A673 (cell line): ENCODE measurements around the gene ABCA2. TPM values are rescaled to one million over a fixed set of nuclear protein-coding genes. Genes with fewer than 3 reads are reported as not detected.

Experiments used
- BruUV-seq: library from RNA; stranded (reverse); fragments of 400-500 nt; replicated peaks from 2 replicates; lab custom pipeline; 2021; lab: Mats Ljungman, UMichigan
- CTCF ChIA-PET: fragments of 300-600 bp; sonication (Branson Sonifier 250); formaldehyde crosslinking; loops from one replicate; lab custom pipeline; 2022; ENCODE audit warnings: antibody characterized with exemption; lab: Charles Lee
- POLR2A ChIA-PET: fragments of 300-600 bp; sonication (Branson Sonifier 250); formaldehyde crosslinking; loops from one replicate; lab custom pipeline; 2022; ENCODE audit warnings: antibody characterized with exemption; ENCODE audit not compliant: low non-redundant PET; lab: Charles Lee
- DNase-seq: peaks from one replicate; pipeline ENCODE4 v3.0.0-alpha.2; 2015; ENCODE audit warnings: low spot score
- H3K27ac ChIP-seq: fragments of 200-600 bp; sonication (generic); 2 replicates; pipeline ENCODE4 v1.5.1; 2016; ENCODE audit warnings: mixed run types, low read depth, mild to moderate bottlenecking, mixed read lengths, antibody characterized with exemption, low read length; ENCODE audit not compliant: poor library complexity, severe bottlenecking
- H3K27me3 ChIP-seq: fragments of 200-600 bp; sonication (generic); replicated peaks from 2 replicates; pipeline ENCODE4 v1.6.1; 2017; ENCODE audit warnings: mixed run types, low read depth, mild to moderate bottlenecking, mixed read lengths, antibody characterized with exemption, low read length; ENCODE audit not compliant: insufficient read depth, poor library complexity
- H3K36me3 ChIP-seq: fragments of 200-600 bp; sonication (generic); 2 replicates; pipeline ENCODE4 v1.6.1; 2016; ENCODE audit warnings: mixed run types, mild to moderate bottlenecking, mixed read lengths, antibody characterized with exemption, low read length; ENCODE audit not compliant: insufficient read depth, poor library complexity, severe bottlenecking
- H3K4me1 ChIP-seq: fragments of 200-600 bp; sonication (generic); 2 replicates; pipeline ENCODE4 v1.6.1; 2017; ENCODE audit warnings: mixed run types, mild to moderate bottlenecking, mixed read lengths, antibody characterized with exemption, low read length; ENCODE audit not compliant: insufficient read depth, poor library complexity, severe bottlenecking
- H3K4me3 ChIP-seq: fragments of 200-600 bp; sonication (generic); 2 replicates; pipeline ENCODE4 v1.5.1; 2016; ENCODE audit warnings: low read depth, mixed run types, mild to moderate bottlenecking, mixed read lengths, low read length; ENCODE audit not compliant: poor library complexity, severe bottlenecking
- H3K9me3 ChIP-seq: fragments of 200-600 bp; sonication (generic); 2 replicates; pipeline ENCODE4 v1.6.1; 2016; ENCODE audit warnings: mixed run types, low read depth, mild to moderate bottlenecking, mixed read lengths, antibody characterized with exemption, low read length; ENCODE audit not compliant: poor library complexity, severe bottlenecking
- CTCF ChIP-seq: fragments of 300-800, 200-600 bp; sonication (generic); conservative IDR thresholded peaks from 2 replicates; pipeline ENCODE4 v1.5.1; 2017; ENCODE audit warnings: low read depth, mild to moderate bottlenecking, antibody characterized with exemption, low read length, moderate library complexity, mixed read lengths
- EZH2 ChIP-seq: fragments of 200-600 bp; sonication (generic); IDR thresholded peaks from 2 replicates; pipeline ENCODE4 v1.6.1; 2017; ENCODE audit warnings: borderline replicate concordance, low read depth, mild to moderate bottlenecking, mixed read lengths, antibody characterized with exemption, low read length; ENCODE audit not compliant: poor library complexity, severe bottlenecking
- intact Hi-C: fragments of 100-400 bp; cut with micrococcal nuclease; formaldehyde crosslinking; loops from one replicate; pipeline ENCODE4 v1.10.0; 2022; ENCODE audit not compliant: unreplicated experiment
- total RNA-seq: library from RNA; stranded (reverse); gene quantifications from 2 replicates; pipeline ENCODE4 v1.2.3, GENCODE V29; 2021

ABCA2 gene
- total RNA-seq, 1 experiment from 2014 or later: 27.8 TPM

- peaks cover 4% of the 10 kb centered on the region for H3K4me1 ChIP-seq
- no TSS peak for BruUV-seq
- CTCF ChIA-PET: no interaction called here
- POLR2A ChIA-PET: no interaction called here
- DNase-seq: no peak
- H3K36me3 ChIP-seq: no peaks in the 10 kb centered on the region
- H3K4me3 ChIP-seq: no peak overlapping the region
- intact Hi-C loops: no loop called here
- no peak overlapping the region for H3K27ac ChIP-seq
- TF ChIP-seq CTCF (no peak), EZH2 (no peak)
- H3K9me3 ChIP-seq: no peaks in the 10 kb centered on the region
- peaks cover 11% of the 10 kb centered on the region for H3K27me3 ChIP-seq
Measured at GRCh38 chr9:137051145-137051724, 23.2 kb upstream of the ABCA2 start.

GRCh38 chr9:137050570-137050969 lies 22.5 kb upstream of the ABCA2 start:
- no peak overlapping the region for H3K4me3 ChIP-seq
- TF ChIP-seq EZH2 (no peak), CTCF (no peak)
- peaks cover 4% of the 10 kb centered on the region for H3K4me1 ChIP-seq
- BruUV-seq: no TSS peak
- H3K27me3 ChIP-seq: peaks cover 11% of the 10 kb centered on the region
- ChIA-PET CTCF (interaction anchor here (0.7 kb wide), 1 partner anchor 26 kb away, joined by 3 read pairs; no protein-coding TSS in a partner anchor), POLR2A (no interaction called here)
- H3K9me3 ChIP-seq: no peaks in the 10 kb centered on the region
- no peak overlapping the region for H3K27ac ChIP-seq
- no peak for DNase-seq
- H3K36me3 ChIP-seq: no peaks in the 10 kb centered on the region
- intact Hi-C loops: no loop called here

GRCh38 chr9:137049544-137050449 lies 21.8 kb upstream of the ABCA2 start:
- ChIA-PET CTCF (interaction anchor here (0.5 to 2.2 kb wide), 7 partner anchors 14 to 356 kb away, joined by 3 to 11 read pairs (median 3); no protein-coding TSS in a partner anchor), POLR2A (no interaction called here)
- Histone ChIP-seq H3K4me1 (peaks cover 6% of the 10 kb centered on the region), H3K9me3 (no peaks in the 10 kb centered on the region), H3K27me3 (peaks cover 11% of the 10 kb centered on the region), H3K4me3 (no peak overlapping the region), H3K27ac (no peak overlapping the region), H3K36me3 (no peaks in the 10 kb centered on the region)
- peak; percentile 78 for DNase-seq
- TF ChIP-seq CTCF (peak; percentile 76), EZH2 (no peak)
- intact Hi-C loops: loop anchor here (5.0 kb wide), 2 partner anchors 68 to 188 kb away; no protein-coding TSS in a partner anchor
- no TSS peak for BruUV-seq
